H1 (cell line): ENCODE data around the gene KANSL1L.

Source experiments
- POLR2A ChIP-seq, 2 experiments: IDR thresholded peaks; 1 replicate in 1 of 2; 2 replicates in 1 of 2; pipeline ENCODE4 v1.6.1; 2011; ENCODE audit warnings: low read depth in 2 of 2, low read length in 2 of 2, mild to moderate bottlenecking in 2 of 2; ENCODE audit errors: control extremely low read depth in 1 of 2
- TF ChIP-seq, protein P1 (sequence below): IDR thresholded peaks from 2 replicates; pipeline ENCODE4 v1.6.1; 2012; ENCODE audit warnings: inconsistent platforms

DNA sequence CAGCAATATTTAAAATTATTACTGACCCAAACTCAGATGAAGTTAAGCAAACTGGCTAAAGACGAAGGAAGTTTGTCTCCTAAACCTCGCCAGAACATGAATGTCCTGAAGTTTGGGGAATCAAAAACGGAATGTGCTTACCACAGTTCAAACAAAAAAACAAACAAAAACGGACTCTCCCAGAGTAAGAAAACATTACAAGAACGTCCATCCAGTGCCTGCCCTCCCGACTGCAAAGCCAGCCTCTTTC is 1.1 kb downstream of the KANSL1L start:
- TF ChIP-seq POLR2A (IDR thresholded peaks at IDR 0.05; ENCODE audit: control extremely low read depth in 1 of 2, low read depth in 2 of 2, low read length in 2 of 2) = no peak
- TF ChIP-seq, protein P1, sequence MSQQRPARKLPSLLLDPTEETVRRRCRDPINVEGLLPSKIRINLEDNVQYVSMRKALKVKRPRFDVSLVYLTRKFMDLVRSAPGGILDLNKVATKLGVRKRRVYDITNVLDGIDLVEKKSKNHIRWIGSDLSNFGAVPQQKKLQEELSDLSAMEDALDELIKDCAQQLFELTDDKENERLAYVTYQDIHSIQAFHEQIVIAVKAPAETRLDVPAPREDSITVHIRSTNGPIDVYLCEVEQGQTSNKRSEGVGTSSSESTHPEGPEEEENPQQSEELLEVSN = no peak
